Measurements from ENCODE around the gene SLC6A7.

The SLC6A7 gene

GRCh38 chr5:150156027-150156368, 33.9 kb upstream of the SLC6A7 start:
- no peak for DNase-seq

- no peak for DNase-seq
Observed at GRCh38 chr5:150156540-150156939, 33.3 kb upstream of the SLC6A7 start.

GRCh38 chr5:150157168-150157567, 32.7 kb upstream of the SLC6A7 start:
- no peak for DNase-seq

- no peak for DNase-seq
Observed at GRCh38 chr5:150158170-150158949, 31.5 kb upstream of the SLC6A7 start.

- DNase-seq = no peak
Observed at GRCh38 chr5:150159031-150159430, 30.8 kb upstream of the SLC6A7 start.

- DNase-seq = no peak
Observed at GRCh38 chr5:150159741-150160179, 30.1 kb upstream of the SLC6A7 start.

- no peak for DNase-seq
Observed at GRCh38 chr5:150160448-150161081, 29.3 kb upstream of the SLC6A7 start.

- DNase-seq = peak; percentile 78
Observed at GRCh38 chr5:150161242-150162141, 28.4 kb upstream of the SLC6A7 start.

- DNase-seq = no peak
Observed at GRCh38 chr5:150162142-150162513, 27.7 kb upstream of the SLC6A7 start.

GRCh38 chr5:150163035-150163434, 26.8 kb upstream of the SLC6A7 start:
- no peak for DNase-seq

GRCh38 chr5:150163547-150164059, 26.3 kb upstream of the SLC6A7 start:
- DNase-seq = no peak

GRCh38 chr5:150164211-150164980, 25.5 kb upstream of the SLC6A7 start:
- DNase-seq = no peak

- DNase-seq = no peak
Observed at GRCh38 chr5:150166037-150166649, 23.7 kb upstream of the SLC6A7 start.

- DNase-seq = no peak
Observed at GRCh38 chr5:150166650-150167511, 23.0 kb upstream of the SLC6A7 start, which contains the start of gene CDX1. TSS of gene CDX1 (plus strand) at chr5:150166778. CDS start at chr5:150166877, 99 bp downstream.

GRCh38 chr5:150167512-150167850, 22.4 kb upstream of the SLC6A7 start:
- DNase-seq = no peak

- DNase-seq = no peak
Observed at GRCh38 chr5:150167908-150168307, 22.0 kb upstream of the SLC6A7 start.

GRCh38 chr5:150168864-150169263, 21.0 kb upstream of the SLC6A7 start:
- DNase-seq = no peak

GRCh38 chr5:150172145-150172544, 17.7 kb upstream of the SLC6A7 start:
- DNase-seq = no peak

GRCh38 chr5:150172556-150172955, 17.3 kb upstream of the SLC6A7 start:
- no peak for DNase-seq

- no peak for DNase-seq
Observed at GRCh38 chr5:150173161-150173560, 16.7 kb upstream of the SLC6A7 start.

- no peak for DNase-seq
Observed at GRCh38 chr5:150174285-150174684, 15.6 kb upstream of the SLC6A7 start.

All from activated naive CD4-positive, alpha-beta T cell treated with Interleukin-2 at 50 U/mL for 16 hours (primary cell).